Measurements from ENCODE around the gene LUZP2.

LUZP2 gene

DNA sequence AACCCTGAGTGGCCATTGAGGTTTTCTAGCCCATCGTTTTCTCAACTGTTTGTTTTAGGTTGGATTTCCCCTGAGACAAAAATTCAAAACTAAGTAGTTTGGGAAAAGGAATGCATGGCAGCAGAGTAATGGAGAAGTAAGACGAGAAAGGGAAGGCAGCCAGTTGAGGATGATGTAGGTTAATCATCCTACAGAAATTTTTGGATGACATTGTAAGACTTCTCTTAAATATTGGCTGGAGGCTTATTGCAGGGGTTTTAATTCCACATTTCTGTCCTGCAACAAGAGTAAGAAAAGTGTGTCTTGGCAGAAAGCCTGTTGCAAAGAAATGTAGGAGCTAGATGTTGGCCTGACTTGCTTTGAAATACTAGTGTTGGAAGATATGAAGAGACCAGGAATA, 308.8 kb downstream of the LUZP2 start:
- in situ Hi-C loops (cut with MboI; ENCODE audit: low sequenced_read_pairs), result no loop called here

GRCh38 chr11:24808173-24808572, 311.3 kb downstream of the LUZP2 start:
- in situ Hi-C loops (cut with MboI; ENCODE audit: low sequenced_read_pairs), result no loop called here

- in situ Hi-C loops (cut with MboI; ENCODE audit: low sequenced_read_pairs), result no loop called here
These were observed 322.2 kb downstream of the LUZP2 start for GRCh38 chr11:24819006-24819405.

DNA sequence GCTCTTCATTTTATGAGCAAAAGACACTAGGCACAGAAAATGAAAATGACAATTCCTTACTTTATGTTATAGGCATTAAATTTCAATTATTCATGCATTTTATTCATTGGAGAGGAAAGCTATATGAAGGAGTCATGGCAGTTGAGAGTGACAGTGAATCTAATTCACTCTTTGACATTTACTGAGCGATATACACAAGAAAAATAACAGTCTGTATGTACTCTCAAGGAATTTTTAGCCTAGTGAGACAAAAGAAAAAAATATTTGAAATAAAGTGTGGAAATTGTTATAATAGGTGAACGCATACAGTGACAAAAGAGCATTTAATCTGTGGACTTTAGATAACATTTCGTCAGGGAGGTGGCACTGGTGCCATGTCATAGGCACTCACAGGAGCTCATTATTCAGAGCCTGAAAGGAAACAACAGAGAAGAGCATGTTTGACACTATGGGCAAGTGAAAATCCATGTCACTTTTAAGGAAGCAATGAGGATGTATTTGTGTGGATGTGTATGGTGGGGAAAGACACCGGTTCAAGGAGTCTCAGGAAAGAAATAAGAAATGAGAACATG, 323.1 kb downstream of the LUZP2 start:
- in situ Hi-C loops (cut with MboI; ENCODE audit: low sequenced_read_pairs), result no loop called here

GRCh38 chr11:24820541-24820940, 323.7 kb downstream of the LUZP2 start:
- in situ Hi-C loops (cut with MboI; ENCODE audit: low sequenced_read_pairs), result no loop called here

- in situ Hi-C loops (cut with MboI; ENCODE audit: low sequenced_read_pairs), result no loop called here
These were observed 332.2 kb downstream of the LUZP2 start for GRCh38 chr11:24828938-24829605.

DNA sequence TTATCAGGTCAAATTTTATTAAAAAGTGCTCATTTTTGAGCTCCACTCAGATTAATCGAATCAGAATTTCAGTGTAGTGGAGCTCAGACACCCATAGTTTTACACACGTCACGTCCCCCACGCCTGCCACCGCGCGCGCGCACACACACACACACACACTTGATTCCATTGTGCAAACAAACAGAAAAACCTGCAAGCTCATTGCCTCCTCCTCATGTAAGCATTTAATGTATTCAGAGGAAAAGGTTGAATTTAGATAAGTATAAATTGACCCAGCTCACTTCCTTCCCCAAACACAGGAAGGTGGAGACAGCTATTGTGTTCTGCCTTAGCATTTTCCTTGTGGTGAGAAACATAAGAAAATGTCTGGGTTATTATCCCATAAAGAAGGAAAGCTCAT, 336.7 kb downstream of the LUZP2 start:
- in situ Hi-C loops (cut with MboI; ENCODE audit: low sequenced_read_pairs), result no loop called here

- in situ Hi-C loops (cut with MboI; ENCODE audit: low sequenced_read_pairs), result no loop called here
These were observed 340.3 kb downstream of the LUZP2 start for GRCh38 chr11:24837112-24837511.

- in situ Hi-C loops (cut with MboI; ENCODE audit: low sequenced_read_pairs), result no loop called here
These were observed 345.5 kb downstream of the LUZP2 start for GRCh38 chr11:24842308-24842707.

DNA sequence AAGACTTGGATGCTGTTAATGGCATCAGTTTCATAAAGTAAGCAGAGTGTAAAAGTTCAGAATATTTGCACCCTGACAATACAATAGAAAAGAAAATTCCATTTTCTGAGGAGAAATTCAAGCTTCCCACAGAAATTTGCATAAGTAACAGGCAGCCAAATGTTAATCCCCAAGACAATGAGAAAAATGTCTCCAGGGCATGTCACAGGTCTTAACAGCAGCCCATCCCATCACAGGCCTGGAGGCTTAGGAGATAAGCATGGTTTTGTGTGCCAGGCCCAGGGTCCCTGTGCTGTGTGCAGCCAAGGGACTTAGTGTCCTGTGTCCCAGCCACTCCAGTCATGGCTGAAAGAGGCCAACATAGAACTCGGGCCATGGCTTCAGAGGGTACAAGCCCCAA, 347.6 kb downstream of the LUZP2 start:
- in situ Hi-C loops (cut with MboI; ENCODE audit: low sequenced_read_pairs), result no loop called here

DNA sequence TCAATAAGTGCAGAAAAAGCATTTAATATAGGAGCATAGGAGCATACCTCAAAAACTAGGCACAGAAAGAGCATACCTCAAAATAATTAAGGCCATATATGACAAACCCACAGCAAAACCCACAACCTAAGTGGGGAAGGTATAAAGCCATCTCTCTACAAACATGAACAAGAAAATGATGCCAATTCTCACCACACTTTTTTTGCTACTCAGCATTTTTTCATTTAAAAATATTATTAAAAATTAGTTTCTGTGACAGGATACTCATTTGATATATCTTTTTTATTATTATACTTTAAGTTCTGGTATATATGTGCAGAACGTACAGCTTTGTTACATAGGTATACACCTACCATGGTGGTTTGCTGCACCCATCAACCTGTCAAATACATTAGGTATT, 352.0 kb downstream of the LUZP2 start:
- in situ Hi-C loops (cut with MboI; ENCODE audit: low sequenced_read_pairs), result no loop called here

DNA sequence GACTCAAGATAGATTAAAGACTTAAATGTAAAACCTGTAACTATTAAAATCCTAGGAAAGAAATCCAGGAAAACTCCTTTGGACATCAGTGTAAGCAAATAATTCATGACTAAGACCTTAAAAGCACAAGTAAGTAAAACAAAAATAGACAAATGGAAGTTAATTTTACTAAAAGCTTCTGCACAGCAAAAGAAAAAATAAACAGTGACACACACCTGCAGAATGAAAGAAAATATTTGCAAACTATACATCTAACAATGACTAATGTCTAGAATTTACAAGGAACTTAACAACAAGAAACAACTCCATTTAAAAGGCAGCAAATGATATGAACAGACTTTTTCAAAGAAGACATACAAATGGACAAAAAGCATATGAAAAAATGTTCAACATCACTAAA, 359.1 kb downstream of the LUZP2 start:
- in situ Hi-C loops (cut with MboI; ENCODE audit: low sequenced_read_pairs), result no loop called here

DNA sequence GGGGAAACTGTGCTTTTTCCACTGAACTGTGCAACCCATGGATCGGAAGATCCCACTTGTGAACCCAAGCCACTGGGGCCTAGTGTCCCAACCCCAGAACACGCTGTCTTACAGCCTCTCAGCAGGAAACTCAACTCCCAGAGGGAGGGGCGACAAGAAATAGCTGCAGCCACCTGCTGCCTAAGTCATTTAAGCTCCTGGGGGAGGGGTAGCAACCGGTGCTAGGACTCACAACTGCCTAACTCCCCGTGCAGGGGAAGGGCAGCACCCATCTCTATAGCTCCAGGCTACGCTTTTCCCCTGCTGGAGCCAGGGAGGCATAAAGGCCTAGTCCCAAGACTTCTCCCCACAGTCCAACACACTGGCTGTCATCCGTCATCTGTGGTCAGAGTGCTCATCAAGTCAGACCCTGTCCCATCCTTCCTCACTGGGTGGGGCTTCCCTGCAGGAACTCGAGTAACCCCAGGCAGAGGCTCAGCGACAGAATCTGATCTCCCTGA, 363.0 kb downstream of the LUZP2 start:
- in situ Hi-C loops (cut with MboI; ENCODE audit: low sequenced_read_pairs), result no loop called here

DNA sequence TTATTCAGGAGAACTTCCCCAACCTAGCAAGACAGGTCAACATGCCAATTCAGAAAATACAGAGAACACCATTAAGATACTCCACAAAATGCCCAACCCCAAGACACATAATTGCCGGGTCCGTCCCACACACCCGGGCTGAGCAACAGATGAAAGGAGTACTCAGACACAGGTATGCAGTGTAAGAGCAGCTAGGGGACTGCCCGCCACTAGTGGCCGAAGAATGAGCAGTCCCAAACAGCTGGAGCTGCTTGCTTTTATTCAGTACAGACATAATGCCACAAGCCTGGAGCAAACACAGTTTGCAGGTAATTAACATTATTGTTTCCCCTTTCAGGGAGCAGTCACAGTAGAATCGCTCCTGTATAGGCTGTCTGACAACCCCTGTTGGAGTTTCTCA, 364.6 kb downstream of the LUZP2 start:
- in situ Hi-C loops (cut with MboI; ENCODE audit: low sequenced_read_pairs), result no loop called here

DNA sequence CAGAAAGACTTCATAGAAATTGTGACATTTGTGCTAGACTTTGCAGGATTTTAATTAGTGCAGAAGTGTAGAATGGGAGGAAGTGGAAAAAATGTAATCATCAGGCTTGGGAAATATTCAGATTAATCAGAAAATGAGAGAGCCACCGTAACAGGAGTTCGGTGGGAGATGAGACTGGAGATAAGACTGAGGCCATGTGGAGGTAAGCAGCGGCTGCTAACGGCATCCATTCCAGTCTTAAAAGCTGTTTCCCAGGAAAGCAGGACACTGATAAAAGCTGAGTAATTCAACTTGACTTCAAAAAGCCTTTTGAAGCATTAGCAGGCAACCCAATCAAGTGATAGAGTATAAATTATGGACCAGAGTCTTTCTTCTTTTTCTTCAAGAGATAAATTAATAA, 369.9 kb downstream of the LUZP2 start:
- in situ Hi-C loops (cut with MboI; ENCODE audit: low sequenced_read_pairs), result no loop called here

- in situ Hi-C loops (cut with MboI; ENCODE audit: low sequenced_read_pairs), result no loop called here
These were observed 373.2 kb downstream of the LUZP2 start for GRCh38 chr11:24870048-24870447.

DNA sequence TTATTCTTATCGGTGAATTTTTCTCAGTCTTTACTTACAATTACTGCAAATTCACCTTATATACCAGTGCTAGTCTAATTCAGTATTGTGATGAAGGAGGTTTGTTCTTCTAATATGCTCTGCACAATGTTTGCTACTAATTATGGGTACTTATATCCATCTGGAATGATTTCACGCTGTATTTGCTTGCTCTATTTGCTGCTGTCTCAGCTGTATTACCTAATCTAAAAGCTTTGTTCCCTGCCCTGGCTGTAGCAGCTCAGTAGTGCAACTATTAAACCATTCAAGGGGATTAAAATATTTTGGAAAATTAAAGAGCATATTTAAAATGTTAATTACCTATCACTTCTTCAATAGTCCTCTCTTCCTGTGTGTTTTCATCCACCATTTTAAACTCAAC, 375.3 kb downstream of the LUZP2 start:
- in situ Hi-C loops (cut with MboI; ENCODE audit: low sequenced_read_pairs), result no loop called here

DNA sequence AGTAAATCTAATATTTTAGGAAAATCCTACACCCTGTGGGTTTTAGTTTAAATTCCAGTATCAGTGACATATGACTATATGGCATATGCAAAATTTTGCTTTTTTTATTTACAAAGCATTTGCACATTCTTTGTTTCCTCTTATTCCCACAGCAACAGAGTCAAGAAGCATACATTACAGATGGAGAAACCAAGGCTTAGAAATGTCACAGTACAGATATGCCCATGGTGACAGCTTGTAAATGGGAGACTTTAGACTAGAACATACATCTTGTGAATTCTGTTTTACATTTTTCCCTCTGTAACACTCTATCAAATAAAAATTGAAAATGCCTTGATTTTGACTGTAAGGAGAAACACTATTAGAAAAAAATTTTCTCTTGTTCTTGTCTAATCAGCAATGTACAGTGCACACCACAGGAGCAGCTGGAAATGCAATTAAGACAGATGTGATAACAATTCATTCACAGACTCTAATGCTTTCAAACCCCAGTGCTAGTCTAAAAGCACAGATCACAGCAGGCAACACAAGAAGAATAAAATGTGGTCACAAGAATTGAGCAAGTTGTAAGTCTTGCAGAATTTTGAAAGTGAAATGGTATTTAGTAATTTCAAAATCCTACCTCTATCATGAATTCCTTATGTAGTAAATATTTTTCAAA, 375.9 kb downstream of the LUZP2 start:
- in situ Hi-C loops (cut with MboI; ENCODE audit: low sequenced_read_pairs), result no loop called here

DNA sequence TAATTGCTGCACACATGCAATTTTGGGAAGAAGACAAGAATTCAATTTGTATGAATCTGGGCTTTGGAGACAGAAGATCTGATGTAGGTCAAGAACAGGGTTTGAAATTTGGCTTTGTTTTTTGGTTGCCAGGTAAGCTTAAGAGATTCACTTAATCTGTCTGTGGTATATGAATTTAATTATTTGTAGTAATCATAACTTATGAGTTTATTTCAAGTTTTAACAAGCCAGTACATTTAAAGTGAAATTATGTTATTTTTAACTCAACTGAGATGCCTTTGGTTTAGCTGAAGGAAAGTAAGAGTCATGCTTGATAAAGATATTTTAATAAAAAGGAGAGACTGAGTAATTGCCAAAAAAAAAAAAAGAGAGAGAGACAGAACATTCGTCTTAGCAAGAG, 384.1 kb downstream of the LUZP2 start:
- in situ Hi-C loops (cut with MboI; ENCODE audit: low sequenced_read_pairs), result no loop called here

DNA sequence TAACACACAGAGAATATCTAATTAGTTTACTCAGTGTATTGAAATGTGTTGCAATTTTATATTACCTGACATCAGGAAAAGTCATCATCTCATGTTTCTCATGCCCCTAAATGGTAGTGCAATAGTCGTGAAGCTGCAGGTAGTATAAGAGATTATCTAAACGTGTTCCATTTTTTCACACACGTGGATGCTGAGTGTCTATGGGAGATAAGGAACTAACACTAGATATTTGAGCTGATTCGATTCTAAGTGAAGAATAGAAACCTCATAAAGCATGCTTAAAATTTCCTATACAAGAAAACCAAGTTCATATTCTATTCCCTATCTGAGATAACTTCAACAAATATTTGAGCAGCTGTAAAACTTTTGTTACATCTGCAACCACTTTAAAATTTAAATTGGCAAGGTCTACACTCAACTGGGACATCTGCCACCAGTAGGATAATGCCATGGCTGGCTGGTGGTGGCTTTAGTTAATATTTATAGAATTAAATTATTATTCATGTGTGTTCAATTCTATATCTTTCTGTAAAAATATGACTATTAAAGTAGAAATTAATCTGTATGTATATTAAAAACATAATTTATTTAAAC, 388.8 kb downstream of the LUZP2 start:
- in situ Hi-C loops (cut with MboI; ENCODE audit: low sequenced_read_pairs), result no loop called here

GRCh38 chr11:24886880-24887619, 390.2 kb downstream of the LUZP2 start:
- in situ Hi-C loops (cut with MboI; ENCODE audit: low sequenced_read_pairs), result no loop called here

Data from HL-60/S4 treated with phorbol 12-myristate 13-acetate at 8.2 ng/mL for 4 days and 3 days (cell line).